Dedifferentiated amniotic fluid mesenchymal stem cell (primary cell): Measurements from ENCODE around the gene TMCC2.

Experiments
- DNase-seq: peaks from one replicate; pipeline ENCODE4 v3.0.0-alpha.2; 2016; ENCODE audit errors: extremely low spot score

Gene TMCC2

GRCh38 chr1:205239078-205239477 lies 11.3 kb downstream of the TMCC2 start:
- no peak for DNase-seq

DNA sequence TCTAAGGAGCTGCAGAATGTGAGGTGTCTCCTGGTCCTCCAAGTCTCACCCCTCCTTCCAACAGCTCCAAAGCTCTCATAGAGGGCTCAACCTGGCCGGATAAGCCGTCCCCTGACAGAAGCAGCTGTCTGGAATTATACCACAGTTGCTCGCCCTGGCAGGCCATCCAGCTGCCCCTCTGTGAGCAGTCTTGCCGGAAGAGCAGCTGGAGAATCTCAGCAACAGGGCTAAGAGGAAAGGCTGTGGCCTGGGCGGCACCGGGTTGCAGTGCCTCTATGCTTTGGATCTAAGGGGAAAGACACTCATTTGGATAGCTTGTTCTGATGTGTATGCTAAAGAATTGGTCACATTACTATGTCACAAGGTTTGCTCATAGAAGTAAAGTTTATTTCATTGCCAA lies 12.4 kb downstream of the TMCC2 start:
- no peak for DNase-seq

DNA sequence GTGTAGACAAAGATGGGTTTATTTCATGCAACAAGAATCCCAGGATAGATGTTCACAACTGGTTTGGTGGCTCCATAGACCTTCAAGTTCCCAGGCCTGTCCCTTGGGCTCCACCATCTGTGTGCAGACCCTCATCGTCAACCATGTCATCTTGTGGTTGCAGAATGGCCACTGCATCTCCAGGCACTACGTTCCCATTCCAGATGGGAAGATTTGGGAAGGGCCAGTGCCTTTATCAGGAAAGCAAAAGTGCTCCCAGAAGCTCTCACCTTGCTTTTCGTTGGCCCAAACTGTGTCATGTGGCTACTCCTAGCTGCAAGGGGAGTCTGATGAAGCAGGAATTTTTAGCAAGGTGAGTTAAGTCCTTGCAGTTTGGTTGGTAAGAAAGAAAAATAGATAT lies 12.8 kb downstream of the TMCC2 start:
- no peak for DNase-seq

- DNase-seq, result no peak
Observed at GRCh38 chr1:205241366-205242030, 13.8 kb downstream of the TMCC2 start.

GRCh38 chr1:205243350-205244191 lies 15.8 kb downstream of the TMCC2 start:
- no peak for DNase-seq

DNA sequence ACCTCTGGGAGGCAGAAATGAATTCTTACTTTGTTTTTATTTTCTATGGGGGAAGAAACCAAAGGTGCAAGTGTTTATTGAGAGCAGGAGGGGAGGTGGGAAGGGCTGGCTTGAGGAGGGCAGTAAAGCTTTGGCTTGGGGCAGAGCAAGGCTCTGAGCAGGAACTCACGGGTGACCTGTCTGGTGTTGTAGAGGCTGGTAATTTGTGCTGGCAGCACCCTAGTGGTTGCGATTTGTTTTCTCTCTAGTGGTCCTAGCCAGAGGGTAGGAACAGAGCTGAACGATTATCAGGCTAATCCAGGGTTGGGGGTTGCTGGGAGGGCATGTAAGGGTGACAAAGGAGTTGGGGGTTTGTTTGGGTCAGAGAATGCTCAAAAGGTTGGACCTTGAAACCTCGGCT lies 16.6 kb downstream of the TMCC2 start:
- DNase-seq, result no peak

DNA sequence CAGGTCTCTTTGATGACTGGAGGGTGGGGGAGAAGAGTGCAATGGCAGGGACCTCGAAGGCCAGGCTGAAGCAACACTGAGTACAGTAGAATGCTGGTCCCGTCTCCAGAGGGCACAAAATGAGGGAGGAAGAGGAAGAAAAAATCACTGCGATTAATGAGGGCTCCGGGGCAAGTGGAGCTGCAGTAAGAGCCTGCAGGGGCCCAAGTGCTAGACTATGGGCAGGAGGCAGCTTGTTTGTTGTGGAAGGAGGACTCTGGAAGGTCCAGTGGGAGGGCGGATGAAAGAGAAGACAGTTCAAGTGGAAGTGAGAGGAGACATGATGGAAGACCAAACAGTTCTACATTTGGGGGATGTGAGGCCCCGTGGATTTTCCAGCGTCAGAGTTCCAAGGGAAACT lies 17.4 kb downstream of the TMCC2 start:
- DNase-seq, result no peak

DNA sequence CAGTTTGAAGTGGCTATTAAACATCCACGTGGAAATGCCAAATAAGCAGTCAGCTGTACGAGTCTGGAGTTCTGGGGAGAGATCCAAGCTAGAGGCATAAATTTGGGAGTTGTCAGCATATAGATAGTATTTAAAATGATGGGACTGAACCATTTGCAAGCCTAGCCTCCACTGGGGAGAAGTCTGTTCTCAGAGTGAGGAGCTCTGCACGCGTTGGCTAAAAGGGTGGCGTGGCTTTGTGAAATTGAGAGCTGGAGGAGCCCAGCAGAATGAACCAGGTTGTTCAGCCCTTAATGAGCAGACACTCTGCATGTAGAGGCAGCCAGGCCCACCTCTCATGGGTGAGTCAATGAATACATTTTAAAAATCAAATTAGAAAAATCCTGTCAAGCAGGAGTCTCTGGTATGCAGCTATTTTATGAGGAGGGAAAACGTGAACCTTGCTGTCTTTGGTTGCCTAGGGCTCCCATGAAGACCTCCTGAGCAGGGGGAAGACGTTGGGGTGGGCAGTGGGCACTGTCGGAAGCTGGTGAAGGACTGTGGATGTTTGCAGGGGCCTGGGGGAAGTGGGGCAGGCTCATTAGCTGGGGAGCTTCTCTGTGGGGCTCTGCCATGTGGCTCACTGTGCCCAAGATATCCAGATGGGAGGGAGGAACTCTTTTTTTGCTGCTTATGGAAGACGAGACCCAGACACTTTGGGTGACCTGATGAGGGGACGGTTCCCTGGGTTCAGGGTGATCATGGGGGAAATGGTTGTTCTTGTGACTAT lies 18.8 kb downstream of the TMCC2 start:
- no peak for DNase-seq

DNA sequence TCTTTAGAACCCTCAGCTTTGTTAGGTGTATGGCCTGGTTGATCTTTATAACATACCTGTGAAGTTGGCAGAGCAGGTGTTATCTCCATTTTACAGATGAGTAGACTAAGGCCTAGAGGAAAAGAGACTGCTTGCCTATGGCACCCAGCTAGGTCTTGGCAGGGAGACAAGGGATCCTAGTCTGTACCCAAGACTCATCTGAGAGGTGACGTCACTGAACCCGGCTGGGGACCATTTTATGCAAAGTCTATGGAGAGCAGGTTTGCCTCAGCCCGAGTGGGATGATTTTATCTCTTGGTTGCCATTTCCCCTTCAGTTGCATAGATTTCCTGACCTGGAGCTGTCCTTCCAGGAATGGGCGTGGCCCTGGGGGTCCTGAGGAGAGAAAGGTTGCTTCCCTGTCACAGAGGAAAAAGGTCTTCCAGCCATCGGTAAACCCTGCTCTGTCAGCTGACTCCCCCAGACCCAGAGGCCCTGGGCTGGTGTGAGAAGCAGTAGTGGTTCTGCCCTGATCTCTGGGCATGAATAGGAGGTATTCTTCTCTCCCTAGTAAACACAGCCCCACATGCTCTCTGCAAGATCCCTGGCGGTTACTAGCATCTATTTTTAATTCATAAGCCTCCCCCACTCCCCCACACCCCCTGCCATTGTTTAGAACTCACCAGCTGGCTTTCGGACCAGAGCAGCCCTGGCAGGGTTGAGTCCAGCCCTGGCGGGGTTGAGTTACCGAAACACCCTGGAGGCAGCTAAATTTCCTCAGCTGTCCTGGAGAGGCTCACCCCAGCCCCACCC lies 19.6 kb downstream of the TMCC2 start:
- no peak for DNase-seq

- DNase-seq, result no peak
Observed at GRCh38 chr1:205248793-205249601, 21.3 kb downstream of the TMCC2 start.

DNA sequence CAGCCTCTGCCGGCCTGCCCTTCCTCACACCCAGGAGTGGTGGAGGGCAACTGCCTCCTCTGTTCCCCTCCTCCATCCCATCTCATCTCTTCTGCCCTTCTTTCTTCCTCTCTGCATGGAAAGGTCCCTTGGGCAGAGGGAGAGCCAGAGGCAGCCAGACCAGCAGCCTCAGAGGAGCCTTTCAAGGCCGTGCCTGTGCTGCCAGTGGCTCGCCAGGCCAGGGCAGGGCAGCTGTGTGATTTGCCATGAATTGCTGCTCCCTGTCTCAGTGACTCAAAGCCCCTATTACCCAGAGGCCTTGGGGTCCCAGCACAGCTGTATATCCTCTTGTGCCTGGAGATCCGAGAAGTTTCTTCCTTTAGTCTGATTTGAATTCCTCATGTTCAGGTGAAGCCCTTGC lies 21.9 kb downstream of the TMCC2 start:
- DNase-seq, result no peak

GRCh38 chr1:205250699-205251098 lies 23.0 kb downstream of the TMCC2 start:
- DNase-seq, result no peak

- no peak for DNase-seq
Observed at GRCh38 chr1:205251576-205251975, 23.8 kb downstream of the TMCC2 start.

DNA sequence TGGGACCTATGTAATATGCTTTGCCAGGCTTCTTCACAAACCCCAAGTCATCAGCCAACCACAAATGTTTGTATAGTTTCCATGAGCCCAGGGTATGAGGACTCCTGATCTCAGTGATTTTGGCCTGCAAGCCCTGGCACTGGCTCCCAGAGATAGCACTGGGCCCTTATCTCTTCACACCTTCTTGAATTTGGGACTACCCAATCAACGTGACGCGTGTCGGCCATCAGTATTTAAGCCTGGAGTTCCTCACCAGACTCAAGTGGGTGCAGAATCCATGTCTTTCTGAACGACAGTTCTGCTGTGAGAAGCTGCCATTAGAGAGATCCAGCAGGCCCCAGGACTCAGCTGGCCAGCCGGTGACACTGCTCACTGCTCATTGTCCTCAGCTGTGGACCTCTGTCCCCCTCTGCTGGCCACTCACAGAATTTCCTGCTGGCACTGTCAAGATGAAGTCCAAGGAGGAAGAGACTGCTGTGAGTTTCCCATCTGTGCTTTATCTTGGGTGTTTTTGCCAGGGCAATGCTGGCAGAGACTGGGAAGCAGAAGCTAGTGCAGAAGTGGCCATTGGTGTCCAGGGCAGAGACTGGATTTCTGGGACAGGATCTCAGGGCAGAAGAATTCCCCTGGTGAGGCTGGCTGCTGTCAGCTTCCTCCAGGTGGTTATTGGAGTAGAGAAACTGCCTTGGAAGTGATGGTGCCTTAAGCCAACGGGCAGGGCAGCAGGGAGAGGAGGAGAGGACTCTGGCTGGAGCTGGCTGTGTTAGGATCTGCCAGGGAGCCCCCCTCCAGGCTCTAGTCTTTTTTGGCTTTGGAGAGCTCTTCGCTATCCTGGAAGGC lies 28.4 kb downstream of the TMCC2 start:
- peak; percentile 85 for DNase-seq

DNA sequence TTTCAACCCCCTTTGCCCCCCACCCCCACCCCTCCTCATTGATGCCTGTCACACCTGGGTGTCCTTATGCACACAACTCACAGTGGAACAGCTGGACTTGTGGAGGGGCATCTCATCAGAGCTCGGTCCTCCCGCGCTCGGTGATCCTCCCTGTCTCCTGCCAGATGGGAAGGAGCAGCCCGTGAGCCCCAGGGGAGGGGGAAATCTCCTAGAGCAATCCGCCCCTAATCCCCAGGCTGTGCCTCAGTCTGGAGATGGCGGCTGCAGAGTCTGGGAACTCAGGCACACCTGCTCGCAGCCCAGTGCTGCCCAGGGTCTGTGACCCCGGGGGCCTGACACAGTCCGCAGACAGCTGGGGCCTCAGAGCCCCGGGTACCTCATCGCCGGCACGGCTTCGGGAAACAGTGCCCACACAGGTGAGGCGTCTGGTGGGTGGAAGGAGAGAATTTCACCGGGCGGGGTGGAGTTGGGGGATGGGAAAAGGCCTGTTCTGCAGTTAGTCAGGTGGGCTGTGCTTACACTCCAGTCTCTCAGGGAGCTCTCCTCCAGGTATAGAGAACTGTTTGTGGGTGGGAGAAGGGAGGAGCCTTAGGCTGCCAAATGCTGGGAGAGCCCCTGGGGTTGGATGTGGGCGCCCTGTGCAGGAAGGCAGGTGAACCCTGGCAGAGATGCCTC lies 29.3 kb downstream of the TMCC2 start:
- no peak for DNase-seq

GRCh38 chr1:205257735-205258134 lies 30.0 kb downstream of the TMCC2 start:
- DNase-seq, result no peak

GRCh38 chr1:205258261-205258691 lies 30.5 kb downstream of the TMCC2 start:
- DNase-seq, result no peak

GRCh38 chr1:205258719-205259118 lies 31.0 kb downstream of the TMCC2 start:
- DNase-seq, result no peak

DNA sequence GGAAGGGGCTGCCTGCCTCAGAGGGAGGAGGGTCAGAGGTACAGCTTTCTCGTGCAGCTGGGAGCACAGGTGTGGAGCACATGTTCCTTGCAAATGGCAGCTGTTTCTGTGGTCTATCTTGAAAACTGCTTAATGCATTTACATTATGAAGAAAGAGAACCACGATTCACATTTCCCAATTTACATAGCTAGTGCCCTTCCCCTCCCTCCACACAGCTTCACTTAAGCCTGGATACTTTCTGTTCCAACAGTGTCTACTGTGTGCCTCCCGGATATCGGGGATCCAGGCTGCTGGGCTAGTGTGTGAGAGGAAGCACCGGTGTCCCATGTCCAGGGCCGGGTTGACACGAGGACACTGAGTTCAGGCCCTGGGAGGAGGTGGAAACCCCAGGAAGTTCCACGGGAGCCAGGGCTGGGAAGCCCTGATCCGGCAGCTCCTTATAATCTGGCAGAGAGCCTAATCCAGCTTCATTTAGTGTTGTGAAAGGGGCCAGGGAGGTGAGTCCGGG lies 31.6 kb downstream of the TMCC2 start:
- DNase-seq, result no peak
